T-helper 2 cell treated with Interferon-gamma antibody and Interleukin-4, amounts not matched to agents 100 ng/mL and 5 ng/mL, for 36 hours (primary cell): ENCODE results near the gene MANSC1. TPM values are rescaled to one million over a fixed set of nuclear protein-coding genes. Genes with fewer than 3 reads are reported as not detected.

ENCODE experiments used
- total RNA-seq: library from RNA; stranded (reverse); gene quantifications from 2 replicates; pipeline ENCODE4 v1.2.3, GENCODE V29; 2022

Gene MANSC1
- total RNA-seq, 1 donor from 2014 or later: 0.61 TPM

Other genes with a start within 250 kb of the MANSC1 start
- gene LRP6, start 83.2 kb downstream of the MANSC1 start, total RNA-seq: 0.16 and 0.80 TPM in 2 replicates
- 19.9 and 22.7 TPM in 2 replicates for gene BORCS5, start 6.8 kb upstream of the MANSC1 start, total RNA-seq
- 37.3 and 40.6 TPM in 2 replicates for gene DUSP16, start 212.6 kb upstream of the MANSC1 start, total RNA-seq